Heart right ventricle (tissue), 16 donors: ENCODE data around the gene MACROD2. TPM values are rescaled to one million over a fixed set of nuclear protein-coding genes. Genes with fewer than 3 reads are reported as not detected.

Experiments used
- ATAC-seq, 8 donors: fragments of 200-7000 bp; cut with Tn5 transposase; one replicate each; pipeline ENCODE4 v1.9.1; 2020; ENCODE audit warnings: mild to moderate bottlenecking in 8 of 8, moderate library complexity in 8 of 8, moderate number of reproducible peaks in 1 of 8
- DNase-seq, 2 donors: peaks; one replicate each; pipeline ENCODE4 v3.0.0-alpha.2; 2020
- H3K27ac ChIP-seq, 10 donors: fragments of 200-600 bp; sonication (generic) in 2 of 10; one replicate each; pipeline versions ENCODE4 v1.5.0 to v1.8.0; 2020 to 2022; ENCODE audit warnings: mild to moderate bottlenecking in 3 of 10
- H3K27me3 ChIP-seq, 7 donors: fragments of 200-600 bp; one replicate each; pipeline ENCODE4 v1.8.0; 2021 to 2022; ENCODE audit warnings: mild to moderate bottlenecking in 2 of 7
- H3K36me3 ChIP-seq, 9 donors: fragments of 200-600 bp; sonication (generic) in 1 of 9; one replicate each; pipeline versions ENCODE4 v1.5.0 to v1.8.0; 2020 to 2022; ENCODE audit warnings: mild to moderate bottlenecking in 2 of 9
- H3K4me1 ChIP-seq, 9 donors: fragments of 200-600 bp; sonication (generic) in 1 of 9; one replicate each; pipeline versions ENCODE4 v1.5.0 to v1.8.0; 2020 to 2022; ENCODE audit warnings: mild to moderate bottlenecking in 4 of 9
- H3K4me3 ChIP-seq, 10 donors: fragments of 200-600 bp; sonication (generic) in 2 of 10; one replicate each; pipeline versions ENCODE4 v1.5.0 to v1.8.0; 2020 to 2022; ENCODE audit warnings: mild to moderate bottlenecking in 7 of 10, moderate library complexity in 2 of 10
- H3K9me3 ChIP-seq, 11 donors: fragments of 200-600 bp in 10 of 11; sonication (generic) in 2 of 11; one replicate each; pipeline versions ENCODE4 v1.5.0 to v1.8.0; 2013 to 2022; ENCODE audit warnings: mild to moderate bottlenecking in 2 of 11, control low read depth in 1 of 11, moderate library complexity in 1 of 11
- WGBS, 2 donors: extraction: QIAGEN DNeasy Blood & Tissue Kit; methylation state at CpG; one replicate each; pipeline ENCODE4 v1.1.7; 2013; ENCODE audit warnings: inconsistent platforms in 1 of 2; 5-methylcytosine and 5-hydroxymethylcytosine counted together
- intact Hi-C, 10 donors: fragments of 100-400 bp; cut with DNase I; formaldehyde crosslinking; loops; one replicate each; pipeline versions ENCODE4 v1.11.1 to v1.14.2; 2022
- polyA plus RNA-seq, 2 donors: library from polyadenylated mRNA; stranded (reverse); fragments of 200-250 nt; gene quantifications; one replicate each; pipeline ENCODE4 v1.2.3, GENCODE V29; 2013
- total RNA-seq, 10 donors: library from RNA; stranded (reverse); fragmentation: NEBNext Ultra II Directional in 3 of 10; extraction: Animal tissue kit (Norgen Biotek cat#: 25700) in 3 of 10; gene quantifications; one replicate each; pipeline versions ENCODE4 v1.2.1 to v1.2.4, GENCODE V29; 2021 to 2023
- TF ChIP-seq, protein P1 (sequence below), 9 donors: fragments of 200-600 bp; sonication (generic) in 2 of 9; IDR thresholded peaks; one replicate each; pipeline versions ENCODE4 v1.5.0 to v1.8.0; 2021 to 2022; ENCODE audit warnings: antibody characterized with exemption in 9 of 9, mild to moderate bottlenecking in 5 of 9, moderate library complexity in 1 of 9
- donor health status: Arrhythmogenic right ventricular cardiomyopathy.
- donor health status: ischemic (EF 13 %, LVEDD 7.1; RV severe dilation, severe dysfunction).
- donor health status: healthy with polysubstance abuse.
- donor health status: DM: no; HTN: yes; CAD: no.
- donor health status: DM: no; HTN: no; CAD: no.
- donor health status: ischemic (EF 25% LVEDD 6.9; RV normal size, moderate dysfunction).
- donor health status: ischemic (EF 25% LVEDD 5.7; RV mildly dilated, moderate dysfunction).
- donor health status: healthy.
- donor health status: DM: yes; HTN: yes; CAD: no.
- donor health status: Ischemic cardiomyopathy.
- donor health status: ischemic (EF 35%, LVEDD 5.7; RV mildly dilated, moderate dysfunction).
- donor health status: nonischemic (EF 11% LVEDD 7.7; RV severe dilation, severe dysfunction).
- donor health status: DM: yes; HTN: yes; CAD: no.
- donor health status: PGD.
- donor health status: ischemic (EF 29% LVEDD 5.4; RV normal size, mild dysfunction).
- donor health status: nonischemic (EF 23%, LVEDD 6.1; RV moderate dilation, normal function).

MACROD2 gene
- total and polyA plus RNA-seq, 12 donors = 0.28 to 6.4 (median 4.1) TPM

DNA sequence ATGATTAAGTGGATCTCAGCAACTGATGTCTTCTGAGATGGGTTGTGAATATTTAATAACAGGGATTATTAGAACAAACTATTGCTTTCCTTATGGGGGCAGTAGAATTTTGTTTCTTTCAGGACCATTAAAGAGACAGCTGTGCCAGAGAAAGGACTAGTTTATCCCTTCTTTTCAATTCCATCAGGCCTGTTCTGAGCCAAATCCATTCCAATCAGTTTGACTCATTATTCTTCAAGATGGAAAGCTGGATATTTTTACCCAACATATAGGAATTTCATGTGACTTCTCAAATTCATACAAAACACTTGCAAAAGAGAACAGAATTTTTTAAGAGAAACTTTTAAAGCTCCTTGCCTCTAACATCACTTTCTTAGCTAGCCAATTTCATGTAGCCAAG is 1064.1 kb downstream of the MACROD2 start:
- H3K4me3 ChIP-seq = no peak overlapping the region
- intact Hi-C loops = no loop called here
- TF ChIP-seq, protein P1, sequence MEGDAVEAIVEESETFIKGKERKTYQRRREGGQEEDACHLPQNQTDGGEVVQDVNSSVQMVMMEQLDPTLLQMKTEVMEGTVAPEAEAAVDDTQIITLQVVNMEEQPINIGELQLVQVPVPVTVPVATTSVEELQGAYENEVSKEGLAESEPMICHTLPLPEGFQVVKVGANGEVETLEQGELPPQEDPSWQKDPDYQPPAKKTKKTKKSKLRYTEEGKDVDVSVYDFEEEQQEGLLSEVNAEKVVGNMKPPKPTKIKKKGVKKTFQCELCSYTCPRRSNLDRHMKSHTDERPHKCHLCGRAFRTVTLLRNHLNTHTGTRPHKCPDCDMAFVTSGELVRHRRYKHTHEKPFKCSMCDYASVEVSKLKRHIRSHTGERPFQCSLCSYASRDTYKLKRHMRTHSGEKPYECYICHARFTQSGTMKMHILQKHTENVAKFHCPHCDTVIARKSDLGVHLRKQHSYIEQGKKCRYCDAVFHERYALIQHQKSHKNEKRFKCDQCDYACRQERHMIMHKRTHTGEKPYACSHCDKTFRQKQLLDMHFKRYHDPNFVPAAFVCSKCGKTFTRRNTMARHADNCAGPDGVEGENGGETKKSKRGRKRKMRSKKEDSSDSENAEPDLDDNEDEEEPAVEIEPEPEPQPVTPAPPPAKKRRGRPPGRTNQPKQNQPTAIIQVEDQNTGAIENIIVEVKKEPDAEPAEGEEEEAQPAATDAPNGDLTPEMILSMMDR (IDR thresholded peaks at IDR 0.05) = no peak
- peaks cover 0 to 3% (median 0%) of the 10 kb centered on the region in 11 donors for H3K9me3 ChIP-seq
- no peak for ATAC-seq
- H3K4me1 ChIP-seq = no peaks in the 10 kb centered on the region
- no peak for DNase-seq
- no peak overlapping the region for H3K27ac ChIP-seq
- no peaks in the 10 kb centered on the region for H3K27me3 ChIP-seq
- H3K36me3 ChIP-seq = no peaks in the 10 kb centered on the region

DNA sequence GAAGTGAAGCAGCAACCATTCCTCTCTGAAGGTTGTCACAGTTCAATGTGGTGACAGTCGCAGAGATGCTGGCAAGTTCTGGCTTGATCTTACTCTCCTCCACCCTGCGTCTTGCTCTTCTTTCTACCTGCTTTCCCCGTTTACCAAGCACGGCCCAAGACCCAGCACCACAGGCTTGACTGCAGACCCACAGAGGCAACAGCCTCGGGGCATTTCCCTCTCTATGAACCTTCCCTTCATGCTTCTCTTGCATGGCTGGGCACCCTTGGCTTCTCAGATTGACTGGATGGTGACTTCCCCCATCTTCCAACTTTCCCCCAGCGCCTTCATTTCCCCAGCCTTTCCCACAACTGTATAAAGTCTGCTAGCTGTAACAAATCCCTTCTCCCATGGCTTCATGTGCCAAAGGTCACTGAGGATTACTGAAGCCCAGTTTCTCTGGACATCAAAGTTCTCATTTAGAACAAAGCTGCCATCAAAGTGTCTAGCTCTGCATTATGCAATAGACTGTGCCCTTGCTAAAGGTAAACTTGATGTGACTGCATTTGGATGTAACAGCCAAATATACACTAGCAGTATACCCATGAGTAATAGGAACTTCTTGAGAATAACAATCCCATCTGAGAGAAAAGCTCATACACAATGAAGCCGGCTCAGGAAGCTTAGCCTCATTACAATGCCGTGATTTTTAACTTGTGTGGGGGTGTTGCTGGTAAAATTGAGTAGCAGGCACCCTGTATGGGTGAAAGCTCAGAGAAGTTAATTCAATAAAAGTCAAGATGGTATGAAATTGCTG is 1065.1 kb downstream of the MACROD2 start:
- Histone ChIP-seq H3K27ac (no peak overlapping the region), H3K36me3 (no peaks in the 10 kb centered on the region), H3K27me3 (no peaks in the 10 kb centered on the region), H3K4me1 (no peaks in the 10 kb centered on the region), H3K4me3 (no peak overlapping the region), H3K9me3 (no peaks in the 10 kb centered on the region)
- WGBS, 2 donors = 80 to 82% methylated on average over 8 of the region's 8 CpGs
- TF ChIP-seq, protein P1 (IDR thresholded peaks at IDR 0.05) = no peak
- DNase-seq (no peak), ATAC-seq (no peak)
- intact Hi-C loops = no loop called here

DNA sequence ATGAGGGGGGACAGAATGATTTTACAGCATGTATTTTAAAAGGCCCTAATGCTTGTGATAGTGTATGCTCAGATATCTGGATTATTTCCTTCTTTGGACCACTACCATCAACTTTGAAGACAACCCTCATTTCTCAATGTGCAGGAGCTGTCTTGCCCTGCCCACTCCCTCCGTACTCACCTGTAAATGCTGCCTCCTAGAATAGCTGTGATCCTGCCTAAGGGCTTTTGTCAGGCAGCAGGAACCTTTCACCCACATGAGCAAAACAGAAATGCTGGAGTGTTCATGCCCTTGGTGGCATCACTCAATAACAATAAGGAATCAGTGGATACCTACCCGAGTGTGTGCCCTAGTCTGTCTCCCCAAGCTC is 1065.7 kb downstream of the MACROD2 start:
- Histone ChIP-seq H3K27me3 (no peaks in the 10 kb centered on the region), H3K4me1 (no peaks in the 10 kb centered on the region), H3K9me3 (no peaks in the 10 kb centered on the region), H3K36me3 (no peaks in the 10 kb centered on the region), H3K27ac (no peak overlapping the region), H3K4me3 (no peak overlapping the region)
- DNase-seq = no peak
- intact Hi-C loops = no loop called here
- WGBS, 2 donors = 90% methylated on average over 2 of the region's 2 CpGs
- no peak for ATAC-seq
- TF ChIP-seq, protein P1 (IDR thresholded peaks at IDR 0.05) = no peak

DNA sequence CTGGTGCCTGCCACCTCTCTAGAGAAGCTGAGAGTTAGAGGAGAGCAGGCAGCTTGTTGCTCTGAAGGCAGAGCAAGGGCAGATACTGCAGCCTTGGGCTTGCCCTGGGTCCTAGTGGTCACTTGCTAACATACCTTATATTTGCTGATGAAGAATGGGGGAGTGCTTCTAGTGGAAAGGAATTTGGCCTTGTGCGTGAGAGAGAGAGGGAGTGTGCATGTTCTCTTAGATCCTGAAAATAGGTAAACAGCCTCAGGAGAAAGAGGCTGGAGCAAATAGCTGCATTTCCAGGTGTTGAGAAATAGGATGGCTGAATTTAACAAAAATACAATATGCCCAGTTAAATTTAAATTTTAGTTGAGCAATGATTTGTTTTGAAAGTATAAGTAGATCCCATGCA is 1066.6 kb downstream of the MACROD2 start:
- Histone ChIP-seq H3K4me3 (no peak overlapping the region), H3K9me3 (no peaks in the 10 kb centered on the region), H3K27ac (no peak overlapping the region), H3K27me3 (no peaks in the 10 kb centered on the region), H3K36me3 (no peaks in the 10 kb centered on the region), H3K4me1 (no peaks in the 10 kb centered on the region)
- 76 to 96% methylated on average over 1 of the region's 1 CpG for WGBS, 2 donors
- ATAC-seq (no peak), DNase-seq (no peak)
- TF ChIP-seq, protein P1 (IDR thresholded peaks at IDR 0.05) = no peak
- intact Hi-C loops = no loop called here
